GM10266 (cell line): ENCODE measurements around the gene COQ8A.

Source experiments
- DNase-seq: peaks from one replicate; pipeline ENCODE4 v3.0.0; 2012; ENCODE audit errors: extremely low spot score
- TF ChIP-seq, protein P1 (sequence below): IDR thresholded peaks from 2 replicates; pipeline ENCODE4 v1.5.1; 2012; ENCODE audit warnings: mild to moderate bottlenecking, low read depth; ENCODE audit not compliant: control insufficient read depth, insufficient read depth; ENCODE audit errors: missing control alignments

Gene COQ8A

DNA sequence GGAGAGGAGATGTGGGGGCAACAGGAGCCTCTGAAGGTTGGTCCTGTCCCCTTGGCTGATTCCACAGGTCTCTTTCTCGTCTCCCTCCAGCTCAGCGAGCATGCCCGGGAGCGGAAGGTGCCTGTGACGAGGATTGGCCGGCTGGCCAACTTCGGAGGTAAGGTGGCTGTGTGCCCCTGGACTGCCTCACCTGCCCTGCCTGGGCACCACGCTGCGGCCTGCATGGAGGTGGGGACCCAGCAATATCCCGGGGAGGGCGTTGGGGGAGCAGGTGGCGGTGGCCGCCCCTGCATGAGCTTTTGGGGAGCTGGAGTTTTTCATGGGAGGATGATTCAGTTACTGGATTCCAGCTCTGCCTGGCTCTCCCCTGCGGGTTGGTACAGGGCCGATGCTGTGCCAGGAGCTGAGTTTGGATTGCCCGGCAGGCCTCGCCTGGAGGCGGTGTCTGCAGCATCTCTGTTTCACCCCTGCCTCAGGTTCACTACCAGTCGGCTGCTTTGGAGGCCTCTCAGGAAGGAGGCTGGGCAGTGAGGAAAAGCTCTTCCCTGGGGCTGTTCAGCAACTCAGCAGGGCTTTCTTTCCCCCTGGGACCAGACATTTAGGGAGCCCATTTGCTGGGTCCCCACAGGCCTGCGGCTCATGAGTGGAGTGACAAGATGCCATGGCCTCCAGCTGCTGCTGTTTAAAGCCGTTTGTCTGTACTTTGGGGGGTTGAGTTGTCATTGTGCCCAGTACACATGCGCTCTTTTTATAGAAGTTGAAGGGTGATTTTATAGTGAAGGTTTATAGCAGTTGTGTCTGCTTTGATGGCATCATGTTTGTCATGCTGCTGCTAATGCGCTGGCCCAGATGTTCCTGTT lies 25.7 kb downstream of the COQ8A start:
- no peak for DNase-seq
- TF ChIP-seq, protein P1, sequence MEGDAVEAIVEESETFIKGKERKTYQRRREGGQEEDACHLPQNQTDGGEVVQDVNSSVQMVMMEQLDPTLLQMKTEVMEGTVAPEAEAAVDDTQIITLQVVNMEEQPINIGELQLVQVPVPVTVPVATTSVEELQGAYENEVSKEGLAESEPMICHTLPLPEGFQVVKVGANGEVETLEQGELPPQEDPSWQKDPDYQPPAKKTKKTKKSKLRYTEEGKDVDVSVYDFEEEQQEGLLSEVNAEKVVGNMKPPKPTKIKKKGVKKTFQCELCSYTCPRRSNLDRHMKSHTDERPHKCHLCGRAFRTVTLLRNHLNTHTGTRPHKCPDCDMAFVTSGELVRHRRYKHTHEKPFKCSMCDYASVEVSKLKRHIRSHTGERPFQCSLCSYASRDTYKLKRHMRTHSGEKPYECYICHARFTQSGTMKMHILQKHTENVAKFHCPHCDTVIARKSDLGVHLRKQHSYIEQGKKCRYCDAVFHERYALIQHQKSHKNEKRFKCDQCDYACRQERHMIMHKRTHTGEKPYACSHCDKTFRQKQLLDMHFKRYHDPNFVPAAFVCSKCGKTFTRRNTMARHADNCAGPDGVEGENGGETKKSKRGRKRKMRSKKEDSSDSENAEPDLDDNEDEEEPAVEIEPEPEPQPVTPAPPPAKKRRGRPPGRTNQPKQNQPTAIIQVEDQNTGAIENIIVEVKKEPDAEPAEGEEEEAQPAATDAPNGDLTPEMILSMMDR, result no peak

DNA sequence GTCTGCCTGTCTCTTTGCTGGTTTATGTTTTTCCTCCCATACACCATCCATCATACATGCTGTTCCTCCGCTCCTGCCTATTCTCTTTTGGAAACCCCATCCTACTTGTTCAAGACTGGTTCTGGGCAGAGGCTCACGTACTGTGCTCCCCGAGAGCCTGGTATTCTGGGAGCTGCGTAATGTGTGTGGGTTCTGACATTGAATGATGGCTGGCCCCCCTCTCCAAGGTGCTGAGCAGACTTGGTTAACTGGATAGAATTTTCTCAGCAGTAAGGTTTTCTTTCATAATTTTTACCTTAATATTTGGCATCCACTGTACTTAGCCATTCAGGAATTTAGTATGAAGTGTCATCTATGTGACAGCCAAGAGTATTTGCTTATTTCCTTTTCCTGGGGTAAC lies 26.6 kb downstream of the COQ8A start:
- TF ChIP-seq, protein P1, result no peak

DNA sequence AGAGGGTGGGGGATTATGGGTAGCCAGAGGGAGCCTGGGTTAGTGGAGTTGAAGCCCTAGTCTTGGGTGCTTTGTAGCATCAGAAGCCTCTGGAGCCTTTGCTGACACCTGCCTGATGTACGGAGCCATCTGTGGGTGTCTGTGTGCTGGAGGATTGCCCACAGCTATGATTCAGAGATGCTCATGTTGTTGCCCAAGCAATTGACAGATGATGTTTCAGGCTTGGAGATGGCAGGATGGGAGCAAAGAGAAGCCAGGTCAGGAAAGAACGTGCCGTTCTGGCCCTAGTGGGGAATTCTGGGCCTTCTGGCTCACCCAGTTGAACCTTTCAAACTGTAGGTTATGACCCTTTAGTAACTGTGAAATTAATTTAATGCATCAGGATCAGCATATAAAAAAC lies 27.6 kb downstream of the COQ8A start:
- TF ChIP-seq, protein P1, result no peak
- DNase-seq, result no peak

More for the DNA sequence above, 26.6 kb downstream of the COQ8A start:
- DNase-seq, result no peak

DNA sequence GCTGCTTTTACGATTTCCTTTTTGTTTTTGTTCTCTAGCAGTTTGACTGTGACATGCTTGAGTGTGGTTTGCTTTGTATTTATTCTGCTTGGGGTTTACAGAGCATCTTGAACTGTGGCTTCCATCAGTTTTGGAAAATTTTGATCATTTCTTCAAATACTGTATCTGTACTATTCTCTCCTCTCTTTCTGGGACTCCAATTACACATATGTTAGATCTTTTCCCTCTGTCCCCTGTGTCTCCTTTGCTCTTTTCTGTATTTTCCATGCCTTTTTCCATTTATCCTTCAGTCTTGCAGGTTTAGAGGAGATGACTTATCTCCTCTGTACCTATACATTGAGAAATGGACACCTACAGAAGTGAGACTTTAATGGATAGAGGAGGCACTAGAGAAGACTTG lies 31.7 kb downstream of the COQ8A start:
- TF ChIP-seq, protein P1, result no peak
- DNase-seq, result no peak

DNA sequence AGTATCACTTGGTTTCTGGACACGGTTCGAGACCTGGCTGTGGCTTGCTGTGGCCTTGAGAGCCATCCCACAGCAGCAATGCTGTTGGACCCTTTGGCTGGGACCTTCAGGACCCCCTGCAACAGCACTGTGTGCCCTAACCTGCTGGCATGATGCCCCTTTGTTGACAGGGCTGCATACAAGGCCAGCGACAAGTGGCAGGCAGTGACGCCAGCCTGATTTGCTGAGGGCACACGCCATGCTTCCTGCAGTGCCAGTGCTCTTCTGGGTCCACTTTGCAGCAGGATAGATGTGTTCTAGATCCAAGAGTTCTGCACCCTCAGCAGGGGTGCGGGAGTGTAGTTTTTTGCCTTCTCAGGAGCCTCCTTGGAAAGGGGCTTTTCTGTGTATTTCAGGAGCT lies 32.8 kb downstream of the COQ8A start:
- DNase-seq, result no peak
- TF ChIP-seq, protein P1, result no peak

DNA sequence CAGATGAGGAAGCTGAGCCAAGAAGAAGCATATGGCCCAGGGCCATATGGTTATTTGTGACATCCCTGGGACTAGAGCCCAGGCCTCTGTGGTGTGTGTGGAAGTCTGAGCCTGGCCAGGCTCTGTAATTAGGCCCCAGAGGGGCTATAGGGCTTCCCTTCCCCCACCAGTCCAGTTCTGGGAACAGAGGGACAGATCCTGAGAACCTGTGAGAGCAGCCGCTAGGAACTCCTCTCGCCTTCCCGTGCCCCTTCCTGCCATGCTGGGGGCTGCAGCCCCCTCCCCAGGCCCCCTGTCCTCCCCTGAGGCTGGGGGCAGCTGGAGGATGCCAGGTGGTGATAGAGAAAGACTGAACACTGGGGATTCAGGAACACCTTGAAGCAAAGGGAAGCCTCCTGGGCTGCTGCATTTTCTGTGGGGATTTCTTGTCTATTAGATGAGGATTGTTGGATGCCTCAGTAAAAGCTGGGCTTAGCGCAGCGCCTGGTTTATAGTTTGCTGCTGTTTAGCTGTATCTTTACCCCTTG lies 33.3 kb downstream of the COQ8A start:
- no peak for DNase-seq
- TF ChIP-seq, protein P1, result no peak

DNA sequence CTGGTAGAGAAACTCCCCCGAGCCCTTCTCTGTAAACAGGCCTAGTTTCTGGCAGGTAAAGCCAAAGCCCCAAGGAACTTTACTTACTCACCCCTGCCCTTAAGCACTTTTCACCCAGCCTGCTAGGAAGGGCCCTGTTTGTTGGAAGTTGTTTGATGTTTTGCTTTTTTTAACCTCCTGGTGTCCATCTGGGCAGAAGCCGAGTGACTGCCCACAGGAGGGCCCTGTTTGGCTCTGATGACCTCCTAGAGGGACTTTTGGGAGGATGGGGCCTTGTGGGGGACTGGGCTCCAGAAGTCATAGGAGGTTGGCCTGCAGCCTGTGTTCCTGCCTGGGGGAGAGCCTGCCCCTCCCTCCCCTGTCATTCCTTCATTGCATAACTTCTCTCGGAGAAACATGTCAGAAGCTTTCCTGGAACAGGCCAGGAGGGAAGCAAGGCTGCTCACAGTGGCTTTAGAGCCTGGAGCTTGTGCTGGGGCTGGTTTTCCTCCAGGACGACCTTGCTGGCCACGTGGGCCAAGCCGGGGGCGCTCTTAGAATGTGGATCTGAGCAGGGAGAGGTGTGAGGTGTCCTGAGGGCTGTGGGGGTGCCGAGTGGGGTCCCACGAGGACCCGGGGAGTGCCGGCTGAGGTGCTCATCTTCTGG lies 33.9 kb downstream of the COQ8A start:
- no peak for DNase-seq
- TF ChIP-seq, protein P1, result no peak
